ENCODE results near the gene TNFRSF8. TPM values are rescaled to one million over a fixed set of nuclear protein-coding genes. Genes with fewer than 3 reads are reported as not detected.

Gene TNFRSF8
- total RNA-seq, 1 experiment from 2014 or later = 0.13 TPM

DNA sequence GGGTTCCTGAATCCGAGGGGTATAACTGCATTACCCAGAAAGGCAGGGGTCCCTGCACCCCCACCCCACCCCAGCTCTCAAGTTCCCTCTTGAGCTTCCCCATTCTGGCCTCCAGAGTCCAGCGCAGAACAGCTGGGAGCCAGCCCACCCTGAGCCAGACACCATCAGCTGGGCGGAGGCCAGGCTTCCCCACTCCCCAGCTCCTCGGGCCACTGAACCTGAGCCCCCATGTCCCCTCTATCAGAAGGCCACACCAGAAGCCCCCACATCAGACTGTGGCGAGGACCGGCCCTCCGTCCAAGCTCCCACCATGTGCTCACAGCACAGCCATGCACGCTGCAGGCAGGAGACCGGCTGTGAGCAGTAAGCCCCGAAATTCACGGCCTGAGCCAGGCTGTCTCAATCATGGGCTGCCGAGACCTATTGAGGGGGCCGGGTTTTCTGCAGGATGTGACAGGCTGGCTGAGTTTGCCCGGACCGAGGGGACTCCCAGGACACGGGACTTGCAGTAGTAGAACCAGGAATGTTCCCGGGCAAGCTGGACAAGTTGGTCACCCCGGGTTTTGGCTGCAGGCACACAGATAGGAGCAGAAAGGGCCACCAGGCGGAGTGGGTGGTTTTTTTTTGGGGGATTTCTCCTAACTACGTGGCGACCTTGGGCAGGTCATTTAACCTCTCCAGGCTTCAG is 78.2 kb downstream of the TNFRSF8 start:
- Histone ChIP-seq H3K4me1 (ENCODE audit: control insufficient read depth, insufficient read depth, low read length) (peaks cover 8% of the 10 kb centered on the region), H3K27me3 (ENCODE audit: control insufficient read depth, insufficient read depth, low read length) (no peaks in the 10 kb centered on the region), H3K27ac (ENCODE audit: low read length) (no peak overlapping the region), H3K36me3 (ENCODE audit: control insufficient read depth, insufficient read depth, low read length) (no peaks in the 10 kb centered on the region), H3K4me3 (ENCODE audit: low read depth in 2 of 2, low read length in 2 of 2) (no peak overlapping the region), H3K9me3 (ENCODE audit: control insufficient read depth, insufficient read depth, low read depth, low read length) (no peaks in the 10 kb centered on the region)
- intact Hi-C loops (cut with micrococcal nuclease; ENCODE audit: unreplicated experiment) (no loop called here), in situ Hi-C loops (cut with HindIII; ENCODE audit: low pct_unique_long_range_greater_than_20kb, low sequenced_read_pairs) (no loop called here)
- ATAC-seq = no peak; the same call in 1 of the 2 replicates
- no TSS peak for BruUV-seq (replicated peaks)
- DNase-seq (ENCODE audit: low read depth, low spot score) = no peak
- TF ChIP-seq SIN3A (IDR thresholded peaks at IDR 0.05; ENCODE audit: borderline replicate concordance, insufficient read depth, low read depth, low read length) (no peak), REST (IDR thresholded peaks at IDR 0.05; ENCODE audit: insufficient read depth in 1 of 2, low read depth in 2 of 2, low read length in 1 of 2) (no peak), TCF7L2 (IDR thresholded peaks at IDR 0.05; ENCODE audit: low read depth, low read length) (no peak), POLR2AphosphoS5 (IDR thresholded peaks at IDR 0.05; ENCODE audit: low read depth, low read length) (no peak)
- TF ChIP-seq, protein P1, sequence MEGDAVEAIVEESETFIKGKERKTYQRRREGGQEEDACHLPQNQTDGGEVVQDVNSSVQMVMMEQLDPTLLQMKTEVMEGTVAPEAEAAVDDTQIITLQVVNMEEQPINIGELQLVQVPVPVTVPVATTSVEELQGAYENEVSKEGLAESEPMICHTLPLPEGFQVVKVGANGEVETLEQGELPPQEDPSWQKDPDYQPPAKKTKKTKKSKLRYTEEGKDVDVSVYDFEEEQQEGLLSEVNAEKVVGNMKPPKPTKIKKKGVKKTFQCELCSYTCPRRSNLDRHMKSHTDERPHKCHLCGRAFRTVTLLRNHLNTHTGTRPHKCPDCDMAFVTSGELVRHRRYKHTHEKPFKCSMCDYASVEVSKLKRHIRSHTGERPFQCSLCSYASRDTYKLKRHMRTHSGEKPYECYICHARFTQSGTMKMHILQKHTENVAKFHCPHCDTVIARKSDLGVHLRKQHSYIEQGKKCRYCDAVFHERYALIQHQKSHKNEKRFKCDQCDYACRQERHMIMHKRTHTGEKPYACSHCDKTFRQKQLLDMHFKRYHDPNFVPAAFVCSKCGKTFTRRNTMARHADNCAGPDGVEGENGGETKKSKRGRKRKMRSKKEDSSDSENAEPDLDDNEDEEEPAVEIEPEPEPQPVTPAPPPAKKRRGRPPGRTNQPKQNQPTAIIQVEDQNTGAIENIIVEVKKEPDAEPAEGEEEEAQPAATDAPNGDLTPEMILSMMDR (IDR thresholded peaks at IDR 0.05) = no peak
- CTCF ChIA-PET = no interaction called here
- POLR2A ChIA-PET = no interaction called here

- in situ Hi-C loops (cut with HindIII; ENCODE audit: low pct_unique_long_range_greater_than_20kb, low sequenced_read_pairs) (no loop called here), intact Hi-C loops (cut with micrococcal nuclease; ENCODE audit: unreplicated experiment) (no loop called here)
- Histone ChIP-seq H3K4me3 (ENCODE audit: low read depth in 2 of 2, low read length in 2 of 2) (no peak overlapping the region), H3K9me3 (ENCODE audit: control insufficient read depth, insufficient read depth, low read depth, low read length) (no peaks in the 10 kb centered on the region), H3K4me1 (ENCODE audit: control insufficient read depth, insufficient read depth, low read length) (peaks cover 8% of the 10 kb centered on the region), H3K27me3 (ENCODE audit: control insufficient read depth, insufficient read depth, low read length) (no peaks in the 10 kb centered on the region), H3K27ac (ENCODE audit: low read length) (no peak overlapping the region), H3K36me3 (ENCODE audit: control insufficient read depth, insufficient read depth, low read length) (no peaks in the 10 kb centered on the region)
- no TSS peak for BruUV-seq (replicated peaks)
- ATAC-seq = no peak
- TF ChIP-seq TCF7L2 (IDR thresholded peaks at IDR 0.05; ENCODE audit: low read depth, low read length) (no peak), SIN3A (IDR thresholded peaks at IDR 0.05; ENCODE audit: borderline replicate concordance, insufficient read depth, low read depth, low read length) (no peak), POLR2AphosphoS5 (IDR thresholded peaks at IDR 0.05; ENCODE audit: low read depth, low read length) (no peak), REST (IDR thresholded peaks at IDR 0.05; ENCODE audit: insufficient read depth in 1 of 2, low read depth in 2 of 2, low read length in 1 of 2) (no peak)
- TF ChIP-seq, protein P1 (IDR thresholded peaks at IDR 0.05) = no peak
- DNase-seq (ENCODE audit: low read depth, low spot score) = no peak
- CTCF ChIA-PET = no interaction called here
- POLR2A ChIA-PET = interaction anchor here (0.5 kb wide), 2 partner anchors 46 to 233 kb away, joined by 5 to 6 read pairs; no protein-coding TSS in a partner anchor
Measured at GRCh38 chr1:12142141-12142823, 79.2 kb downstream of the TNFRSF8 start.

Measured in Panc1 (cell line).